Endodermal cell (in vitro differentiated cells): ENCODE data around the gene REV3L. TPM values are rescaled to one million over a fixed set of nuclear protein-coding genes. Genes with fewer than 3 reads are reported as not detected.

Experiments
- DNase-seq: peaks from one replicate; pipeline ENCODE4 v3.0.0-alpha.2; 2017
- H3K27ac ChIP-seq: 2 replicates; pipeline ENCODE4 v1.5.1; 2013; ENCODE audit warnings: mild to moderate bottlenecking, low read depth, low read length, moderate library complexity
- H3K27me3 ChIP-seq: 2 replicates; pipeline ENCODE4 v1.6.1; 2013; ENCODE audit warnings: mild to moderate bottlenecking, low read length, moderate library complexity; ENCODE audit not compliant: insufficient read depth, control insufficient read depth, poor library complexity, severe bottlenecking
- H3K36me3 ChIP-seq: 2 replicates; pipeline ENCODE4 v1.7.0; 2013; ENCODE audit warnings: mild to moderate bottlenecking, low read length, moderate library complexity; ENCODE audit not compliant: control insufficient read depth, insufficient read depth
- H3K4me1 ChIP-seq: one replicate; pipeline ENCODE4 v1.7.0; 2013; ENCODE audit warnings: low read length; ENCODE audit not compliant: control insufficient read depth, insufficient read depth
- H3K4me3 ChIP-seq: 2 replicates; pipeline ENCODE4 v1.5.1; 2013; ENCODE audit warnings: mild to moderate bottlenecking, low read length, moderate library complexity
- H3K9ac ChIP-seq: 2 replicates; pipeline ENCODE4 v1.6.1; 2013; ENCODE audit warnings: mild to moderate bottlenecking, low read length, moderate library complexity; ENCODE audit not compliant: poor library complexity, severe bottlenecking; ENCODE audit errors: extremely low read depth
- H3K9me3 ChIP-seq: 2 replicates; pipeline ENCODE4 v1.6.1; 2013; ENCODE audit warnings: mild to moderate bottlenecking, low read length, moderate library complexity; ENCODE audit not compliant: control insufficient read depth
- H3K27ac Mint-ChIP-seq: 2 replicates; pipeline ENCODE4 v1.8.0; 2020; ENCODE audit warnings: mixed read lengths
- H3K27me3 Mint-ChIP-seq: 2 replicates; pipeline ENCODE4 v1.8.0; 2021; ENCODE audit warnings: mild to moderate bottlenecking, mixed read lengths; ENCODE audit not compliant: insufficient read depth
- H3K36me3 Mint-ChIP-seq: 2 replicates; pipeline ENCODE4 v1.8.0; 2020; ENCODE audit warnings: low read depth, mixed read lengths
- H3K4me1 Mint-ChIP-seq: 2 replicates; pipeline ENCODE4 v1.8.0; 2020; ENCODE audit warnings: mixed read lengths
- H3K4me3 Mint-ChIP-seq: 2 replicates; pipeline ENCODE4 v1.8.0; 2020; ENCODE audit warnings: mild to moderate bottlenecking, moderate library complexity, mixed read lengths
- H3K9me3 Mint-ChIP-seq: 2 replicates; pipeline ENCODE4 v1.8.0; 2020; ENCODE audit warnings: mild to moderate bottlenecking, mixed read lengths
- WGBS, 2 experiments: methylation state at CpG; one replicate each; pipeline versions ENCODE4 v1.1.5 to v1.1.7; 2013; ENCODE audit warnings: missing lambda C conversion rate in 2 of 2, mixed read lengths in 1 of 2; ENCODE audit not compliant: insufficient coverage in 1 of 2, insufficient read length in 1 of 2; 5-methylcytosine and 5-hydroxymethylcytosine counted together
- total RNA-seq, 2 donors: library from RNA; stranded (reverse); fragmentation: NEBNext Ultra II Directional in 1 of 2; extraction: Animal tissue kit (Norgen Biotek cat#: 25700) in 1 of 2; gene quantifications; 2 replicates in 1 of 2; 3 replicates in 1 of 2; pipeline ENCODE4 v1.2.1, GENCODE V29; 2021
- TF ChIP-seq, protein P1 (sequence below): fragments of 200-600 bp; sonication (generic); conservative IDR thresholded peaks from 2 replicates; pipeline ENCODE4 v1.5.0; 2021; ENCODE audit warnings: antibody characterized with exemption, mild to moderate bottlenecking

The REV3L gene
- total RNA-seq, 2 donors from 2014 or later: 19.2 to 28.1 TPM

GRCh38 chr6:111524735-111525134, 41.7 kb upstream of the REV3L start:
- H3K4me1 Mint-ChIP-seq: peaks cover 14% of the 10 kb centered on the region
- no peak overlapping the region for H3K27ac Mint-ChIP-seq

GRCh38 chr6:111524252-111524651, 41.2 kb upstream of the REV3L start:
- H3K9me3 Mint-ChIP-seq: no peaks in the 10 kb centered on the region
- no peak overlapping the region for H3K27ac Mint-ChIP-seq
- no peak overlapping the region for H3K27ac ChIP-seq
- H3K36me3 ChIP-seq: no peaks in the 10 kb centered on the region
- no peak overlapping the region for H3K4me3 ChIP-seq
- no peaks in the 10 kb centered on the region for H3K36me3 Mint-ChIP-seq
- no peaks in the 10 kb centered on the region for H3K27me3 ChIP-seq
- H3K4me1 Mint-ChIP-seq: peaks cover 14% of the 10 kb centered on the region
- no peaks in the 10 kb centered on the region for H3K27me3 Mint-ChIP-seq
- WGBS, 2 experiments: 90 to 100% methylated on average over 2 to 4 of the region's 4 CpGs
- H3K4me1 ChIP-seq: peaks cover 4% of the 10 kb centered on the region
- H3K9me3 ChIP-seq: peaks cover 6% of the 10 kb centered on the region
- DNase-seq: no peak
- H3K9ac ChIP-seq: no peak overlapping the region
- TF ChIP-seq, protein P1, sequence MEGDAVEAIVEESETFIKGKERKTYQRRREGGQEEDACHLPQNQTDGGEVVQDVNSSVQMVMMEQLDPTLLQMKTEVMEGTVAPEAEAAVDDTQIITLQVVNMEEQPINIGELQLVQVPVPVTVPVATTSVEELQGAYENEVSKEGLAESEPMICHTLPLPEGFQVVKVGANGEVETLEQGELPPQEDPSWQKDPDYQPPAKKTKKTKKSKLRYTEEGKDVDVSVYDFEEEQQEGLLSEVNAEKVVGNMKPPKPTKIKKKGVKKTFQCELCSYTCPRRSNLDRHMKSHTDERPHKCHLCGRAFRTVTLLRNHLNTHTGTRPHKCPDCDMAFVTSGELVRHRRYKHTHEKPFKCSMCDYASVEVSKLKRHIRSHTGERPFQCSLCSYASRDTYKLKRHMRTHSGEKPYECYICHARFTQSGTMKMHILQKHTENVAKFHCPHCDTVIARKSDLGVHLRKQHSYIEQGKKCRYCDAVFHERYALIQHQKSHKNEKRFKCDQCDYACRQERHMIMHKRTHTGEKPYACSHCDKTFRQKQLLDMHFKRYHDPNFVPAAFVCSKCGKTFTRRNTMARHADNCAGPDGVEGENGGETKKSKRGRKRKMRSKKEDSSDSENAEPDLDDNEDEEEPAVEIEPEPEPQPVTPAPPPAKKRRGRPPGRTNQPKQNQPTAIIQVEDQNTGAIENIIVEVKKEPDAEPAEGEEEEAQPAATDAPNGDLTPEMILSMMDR: no peak
- no peak overlapping the region for H3K4me3 Mint-ChIP-seq

More at GRCh38 chr6:111524735-111525134, 41.7 kb upstream of the REV3L start:
- Histone ChIP-seq H3K4me1 (peaks cover 4% of the 10 kb centered on the region), H3K4me3 (no peak overlapping the region), H3K36me3 (no peaks in the 10 kb centered on the region), H3K27ac (no peak overlapping the region), H3K9me3 (peaks cover 6% of the 10 kb centered on the region), H3K9ac (no peak overlapping the region), H3K27me3 (no peaks in the 10 kb centered on the region)
- Mint-ChIP-seq H3K9me3 (no peaks in the 10 kb centered on the region), H3K27me3 (no peaks in the 10 kb centered on the region), H3K4me3 (no peak overlapping the region), H3K36me3 (no peaks in the 10 kb centered on the region)
- no peak for DNase-seq
- TF ChIP-seq, protein P1: no peak

DNA sequence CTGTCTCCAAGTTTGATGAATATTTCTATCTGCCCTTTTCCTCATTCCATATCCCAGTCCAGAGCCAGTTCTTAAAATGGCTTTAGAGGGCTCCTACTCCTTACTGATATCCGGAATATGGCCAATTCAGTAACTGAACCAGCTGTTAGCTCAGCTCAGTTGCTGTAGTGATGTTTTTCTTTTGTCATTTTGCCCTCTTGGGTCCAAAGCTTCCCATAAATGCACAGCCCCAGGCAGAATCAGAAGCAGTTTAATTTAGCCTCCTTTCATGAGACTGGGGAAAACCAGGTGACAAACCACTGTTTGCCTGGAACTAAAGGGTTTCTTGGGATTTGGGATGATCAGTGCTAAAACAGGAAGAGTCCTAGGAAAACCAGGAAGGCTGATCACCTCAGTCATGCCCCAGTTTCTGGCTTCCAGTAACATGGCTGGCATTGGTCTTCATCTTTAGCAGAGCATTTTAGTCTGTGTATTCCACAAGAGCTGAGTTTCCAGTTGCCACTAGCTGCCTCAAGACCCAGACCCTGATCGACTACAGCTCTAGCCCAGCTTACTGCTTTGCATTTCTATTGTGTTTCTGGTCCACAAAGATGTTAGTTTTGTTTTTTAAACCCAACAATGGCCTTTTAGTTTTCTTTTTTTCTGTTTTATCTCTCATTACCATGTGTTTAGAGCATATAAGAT, 40.6 kb upstream of the REV3L start:
- TF ChIP-seq, protein P1: no peak
- Mint-ChIP-seq H3K4me1 (peaks cover 14% of the 10 kb centered on the region), H3K27ac (peak overlapping the region; percentile 35), H3K27me3 (no peaks in the 10 kb centered on the region), H3K9me3 (no peaks in the 10 kb centered on the region), H3K36me3 (no peaks in the 10 kb centered on the region), H3K4me3 (no peak overlapping the region)
- Histone ChIP-seq H3K9ac (no peak overlapping the region), H3K27me3 (no peaks in the 10 kb centered on the region), H3K36me3 (no peaks in the 10 kb centered on the region), H3K4me1 (peaks cover 4% of the 10 kb centered on the region), H3K27ac (no peak overlapping the region), H3K9me3 (peaks cover 6% of the 10 kb centered on the region), H3K4me3 (no peak overlapping the region)
- DNase-seq: no peak
- WGBS, 2 experiments: 69 to 79% methylated on average over 2 of the region's 2 CpGs
